ENCODE data around the gene SPTLC2.

DNA sequence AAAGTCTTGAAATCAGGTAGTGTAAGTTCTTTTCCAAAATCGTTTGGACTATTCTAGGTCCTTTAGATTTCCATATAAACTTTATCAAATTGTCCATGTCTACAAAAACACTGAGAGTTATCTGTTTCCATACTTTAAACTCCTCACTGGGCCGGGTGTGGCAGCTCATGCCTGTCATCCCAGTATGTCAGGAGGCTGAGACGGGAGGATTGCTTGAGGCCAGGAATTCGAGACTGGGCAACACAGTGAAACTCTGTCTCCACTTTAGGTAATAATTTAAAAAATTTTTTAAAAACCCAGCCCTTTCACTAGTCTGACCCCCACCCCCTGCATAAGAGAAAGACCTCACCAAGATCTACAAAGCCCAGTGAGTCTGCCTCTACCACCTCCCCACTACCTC is 111.4 kb downstream of the SPTLC2 start:
- TF ChIP-seq CEBPB (IDR thresholded peaks at IDR 0.05), result no peak
- no peak for TF ChIP-seq TEAD4 (IDR thresholded peaks at IDR 0.05)
- no peak for TF ChIP-seq TCF12 (IDR thresholded peaks at IDR 0.05; ENCODE audit: low read depth)
- TF ChIP-seq NFIC (IDR thresholded peaks at IDR 0.05), result no peak
- TF ChIP-seq, protein P1, sequence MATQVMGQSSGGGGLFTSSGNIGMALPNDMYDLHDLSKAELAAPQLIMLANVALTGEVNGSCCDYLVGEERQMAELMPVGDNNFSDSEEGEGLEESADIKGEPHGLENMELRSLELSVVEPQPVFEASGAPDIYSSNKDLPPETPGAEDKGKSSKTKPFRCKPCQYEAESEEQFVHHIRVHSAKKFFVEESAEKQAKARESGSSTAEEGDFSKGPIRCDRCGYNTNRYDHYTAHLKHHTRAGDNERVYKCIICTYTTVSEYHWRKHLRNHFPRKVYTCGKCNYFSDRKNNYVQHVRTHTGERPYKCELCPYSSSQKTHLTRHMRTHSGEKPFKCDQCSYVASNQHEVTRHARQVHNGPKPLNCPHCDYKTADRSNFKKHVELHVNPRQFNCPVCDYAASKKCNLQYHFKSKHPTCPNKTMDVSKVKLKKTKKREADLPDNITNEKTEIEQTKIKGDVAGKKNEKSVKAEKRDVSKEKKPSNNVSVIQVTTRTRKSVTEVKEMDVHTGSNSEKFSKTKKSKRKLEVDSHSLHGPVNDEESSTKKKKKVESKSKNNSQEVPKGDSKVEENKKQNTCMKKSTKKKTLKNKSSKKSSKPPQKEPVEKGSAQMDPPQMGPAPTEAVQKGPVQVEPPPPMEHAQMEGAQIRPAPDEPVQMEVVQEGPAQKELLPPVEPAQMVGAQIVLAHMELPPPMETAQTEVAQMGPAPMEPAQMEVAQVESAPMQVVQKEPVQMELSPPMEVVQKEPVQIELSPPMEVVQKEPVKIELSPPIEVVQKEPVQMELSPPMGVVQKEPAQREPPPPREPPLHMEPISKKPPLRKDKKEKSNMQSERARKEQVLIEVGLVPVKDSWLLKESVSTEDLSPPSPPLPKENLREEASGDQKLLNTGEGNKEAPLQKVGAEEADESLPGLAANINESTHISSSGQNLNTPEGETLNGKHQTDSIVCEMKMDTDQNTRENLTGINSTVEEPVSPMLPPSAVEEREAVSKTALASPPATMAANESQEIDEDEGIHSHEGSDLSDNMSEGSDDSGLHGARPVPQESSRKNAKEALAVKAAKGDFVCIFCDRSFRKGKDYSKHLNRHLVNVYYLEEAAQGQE (IDR thresholded peaks at IDR 0.05; ENCODE audit: low read depth), result no peak
- TF ChIP-seq EP300 (IDR thresholded peaks at IDR 0.05; ENCODE audit: borderline replicate concordance), result no peak
- no peak for TF ChIP-seq TAF1 (IDR thresholded peaks at IDR 0.05; ENCODE audit: low read depth)
- no peak for TF ChIP-seq RAD21 (IDR thresholded peaks at IDR 0.05; ENCODE audit: low read depth)
- TF ChIP-seq ZBTB7A (IDR thresholded peaks at IDR 0.05; ENCODE audit: low read depth), result no peak
- TF ChIP-seq YY1 (IDR thresholded peaks at IDR 0.05; ENCODE audit: low read depth), result no peak
- TF ChIP-seq, protein P2, sequence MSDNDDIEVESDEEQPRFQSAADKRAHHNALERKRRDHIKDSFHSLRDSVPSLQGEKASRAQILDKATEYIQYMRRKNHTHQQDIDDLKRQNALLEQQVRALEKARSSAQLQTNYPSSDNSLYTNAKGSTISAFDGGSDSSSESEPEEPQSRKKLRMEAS (IDR thresholded peaks at IDR 0.05), result no peak
